WI38 (cell line): Measurements from ENCODE around the gene EMC9.

Experiments used
- H3K4me3 ChIP-seq: 2 replicates; pipeline ENCODE4 v1.5.1; 2011; ENCODE audit warnings: low read depth, mild to moderate bottlenecking, control low read depth, low read length
- TF ChIP-seq, protein P1 (sequence below): IDR thresholded peaks from 2 replicates; pipeline ENCODE4 v1.5.1; 2012; ENCODE audit warnings: low read depth, mild to moderate bottlenecking, control low read depth, low read length

EMC9 gene

GRCh38 chr14:24133735-24134134 lies 7.7 kb downstream of the EMC9 start:
- TF ChIP-seq, protein P1, sequence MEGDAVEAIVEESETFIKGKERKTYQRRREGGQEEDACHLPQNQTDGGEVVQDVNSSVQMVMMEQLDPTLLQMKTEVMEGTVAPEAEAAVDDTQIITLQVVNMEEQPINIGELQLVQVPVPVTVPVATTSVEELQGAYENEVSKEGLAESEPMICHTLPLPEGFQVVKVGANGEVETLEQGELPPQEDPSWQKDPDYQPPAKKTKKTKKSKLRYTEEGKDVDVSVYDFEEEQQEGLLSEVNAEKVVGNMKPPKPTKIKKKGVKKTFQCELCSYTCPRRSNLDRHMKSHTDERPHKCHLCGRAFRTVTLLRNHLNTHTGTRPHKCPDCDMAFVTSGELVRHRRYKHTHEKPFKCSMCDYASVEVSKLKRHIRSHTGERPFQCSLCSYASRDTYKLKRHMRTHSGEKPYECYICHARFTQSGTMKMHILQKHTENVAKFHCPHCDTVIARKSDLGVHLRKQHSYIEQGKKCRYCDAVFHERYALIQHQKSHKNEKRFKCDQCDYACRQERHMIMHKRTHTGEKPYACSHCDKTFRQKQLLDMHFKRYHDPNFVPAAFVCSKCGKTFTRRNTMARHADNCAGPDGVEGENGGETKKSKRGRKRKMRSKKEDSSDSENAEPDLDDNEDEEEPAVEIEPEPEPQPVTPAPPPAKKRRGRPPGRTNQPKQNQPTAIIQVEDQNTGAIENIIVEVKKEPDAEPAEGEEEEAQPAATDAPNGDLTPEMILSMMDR = no peak
- no peak overlapping the region for H3K4me3 ChIP-seq

GRCh38 chr14:24132976-24133375 lies 8.4 kb downstream of the EMC9 start:
- TF ChIP-seq, protein P1 = no peak
- no peak overlapping the region for H3K4me3 ChIP-seq

DNA sequence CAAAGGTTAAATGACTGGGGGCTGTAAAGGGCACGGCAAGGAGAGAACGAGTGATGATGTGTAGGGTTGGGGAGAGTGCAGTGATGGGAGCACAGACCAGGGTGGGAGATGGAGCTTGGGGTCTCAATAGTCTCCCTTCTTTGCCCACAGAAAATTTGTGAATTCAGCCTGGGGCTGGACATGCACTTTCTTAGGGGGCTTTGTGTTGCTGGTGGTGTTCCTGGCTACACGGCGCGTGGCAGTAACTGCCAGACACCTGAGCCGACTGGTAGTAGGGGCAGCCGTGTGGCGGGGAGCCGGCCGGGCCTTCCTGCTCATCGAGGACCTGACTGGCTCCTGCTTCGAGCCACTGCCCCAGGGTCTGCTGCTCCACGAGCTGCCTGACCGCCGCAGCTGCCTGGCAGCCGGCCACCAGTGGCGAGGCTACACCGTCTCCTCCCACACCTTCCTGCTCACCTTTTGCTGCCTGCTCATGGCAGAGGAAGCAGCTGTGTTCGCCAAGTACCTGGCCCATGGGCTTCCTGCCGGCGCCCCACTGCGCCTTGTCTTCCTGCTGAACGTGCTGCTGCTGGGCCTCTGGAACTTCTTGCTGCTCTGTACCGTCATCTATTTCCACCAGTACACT lies 9.2 kb downstream of the EMC9 start:
- TF ChIP-seq, protein P1 = no peak
- no peak overlapping the region for H3K4me3 ChIP-seq

GRCh38 chr14:24131549-24131966 lies 9.8 kb downstream of the EMC9 start:
- H3K4me3 ChIP-seq = no peak overlapping the region
- TF ChIP-seq, protein P1 = no peak

GRCh38 chr14:24130717-24131548 lies 10.5 kb downstream of the EMC9 start:
- TF ChIP-seq, protein P1 = no peak
- no peak overlapping the region for H3K4me3 ChIP-seq

- TF ChIP-seq, protein P1 = no peak
- no peak within 1 kb of the TSS for H3K4me3 ChIP-seq
Observed at GRCh38 chr14:24130380-24130716, 11.0 kb downstream of the EMC9 start, which contains the start of gene FITM1. Gene FITM1, plus strand, starts transcription at chr14:24130659. Its CDS starts 905 bp downstream, at chr14:24131564.

- TF ChIP-seq, protein P1 = no peak
- H3K4me3 ChIP-seq = no peak overlapping the region
Observed at GRCh38 chr14:24129410-24129998, 11.9 kb downstream of the EMC9 start.
